ENCODE data around the gene ERICH6B. TPM values are rescaled to one million over a fixed set of nuclear protein-coding genes. Genes with fewer than 3 reads are reported as not detected.

The ERICH6B gene
- total and polyA plus RNA-seq, 2 of the 13 experiments (the other 11 are each of a cell fraction or from before 2014, with no cell fraction given), result not detected

DNA sequence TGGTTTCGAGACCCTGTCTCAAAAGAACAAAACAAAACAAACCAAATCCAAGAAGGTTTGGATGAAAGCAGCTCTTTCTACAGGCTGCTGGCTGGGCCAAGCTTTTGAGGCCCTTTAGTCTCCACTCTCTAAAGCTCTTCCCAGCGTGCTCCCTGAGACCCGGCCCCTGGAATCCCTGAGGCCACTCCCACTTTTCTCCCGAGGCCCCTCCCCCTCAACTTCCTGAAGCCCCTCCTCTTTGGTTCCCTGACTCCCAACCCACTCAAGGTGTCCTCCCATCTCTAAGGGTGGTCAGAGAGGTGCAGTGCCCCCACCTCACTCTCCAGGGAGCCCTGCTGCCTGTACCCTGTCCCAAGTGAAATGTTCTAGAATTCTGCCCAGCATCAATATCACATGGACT lies 10.6 kb downstream of the ERICH6B start:
- Histone ChIP-seq H2AFZ (ENCODE audit: low read length) (no peak overlapping the region), H4K20me1 (ENCODE audit: insufficient read depth, low read length) (no peaks in the 10 kb centered on the region), H3K4me1 (ENCODE audit: insufficient read depth, low read length) (no peaks in the 10 kb centered on the region), H3K4me3 (replicated peaks in 1 of 3; ENCODE audit: insufficient read depth in 1 of 3, low read depth in 2 of 3, low read length in 3 of 3) (no peak overlapping the region), H3K4me2 (ENCODE audit: low read depth, low read length) (no peak overlapping the region), H3K27me3 (ENCODE audit: control insufficient read depth in 1 of 2, insufficient read depth in 2 of 2, low read length in 2 of 2) (no peaks in the 10 kb centered on the region), H3K79me2 (ENCODE audit: insufficient read depth, low read length) (no peaks in the 10 kb centered on the region), H3K9ac (ENCODE audit: insufficient read depth, low read depth, low read length) (no peak overlapping the region), H3K27ac (ENCODE audit: extremely low read length, insufficient read depth, low read length) (no peak overlapping the region), H3K36me3 (replicated peaks in 1 of 2; ENCODE audit: control insufficient read depth in 1 of 2, insufficient read depth in 2 of 2, low read length in 2 of 2) (no peaks in the 10 kb centered on the region), H3K9me3 (ENCODE audit: low read length) (no peaks in the 10 kb centered on the region)
- CTCF ChIA-PET (ENCODE audit: low intra/inter-chr PET ratio, low total read pairs), result no interaction called here
- 6% methylated on average over 4 of the region's 4 CpGs for WGBS (ENCODE audit: low lambda C conversion rate)
- in situ Hi-C loops (cut with HindIII; ENCODE audit: extremely low pct_ligation_motif_present, low pct_unique_long_range_greater_than_20kb) (no loop called here), intact Hi-C loops (cut with micrococcal nuclease; ENCODE audit: unreplicated experiment) (no loop called here)
- POLR2A ChIA-PET, result no interaction called here
- no peak for TF ChIP-seq SMARCE1 (IDR thresholded peaks at IDR 0.05; ENCODE audit: borderline replicate concordance)
- no peak for TF ChIP-seq REXO4 (CRISPR knock-in tag; IDR thresholded peaks at IDR 0.05; ENCODE audit: borderline replicate concordance)
- TF ChIP-seq KDM1A (CRISPR knock-in tag; IDR thresholded peaks at IDR 0.05), result no peak
- TF ChIP-seq ATF5 (CRISPR knock-in tag; IDR thresholded peaks at IDR 0.05; ENCODE audit: low read depth), result no peak
- TF ChIP-seq KIAA2018 (CRISPR knock-in tag; IDR thresholded peaks at IDR 0.05; ENCODE audit: borderline replicate concordance), result no peak
- no peak for TF ChIP-seq ZBTB25 (CRISPR knock-in tag; IDR thresholded peaks at IDR 0.05)
- no peak for TF ChIP-seq HOMEZ (CRISPR knock-in tag; IDR thresholded peaks at IDR 0.05; ENCODE audit: low read depth)
- TF ChIP-seq, protein P1, sequence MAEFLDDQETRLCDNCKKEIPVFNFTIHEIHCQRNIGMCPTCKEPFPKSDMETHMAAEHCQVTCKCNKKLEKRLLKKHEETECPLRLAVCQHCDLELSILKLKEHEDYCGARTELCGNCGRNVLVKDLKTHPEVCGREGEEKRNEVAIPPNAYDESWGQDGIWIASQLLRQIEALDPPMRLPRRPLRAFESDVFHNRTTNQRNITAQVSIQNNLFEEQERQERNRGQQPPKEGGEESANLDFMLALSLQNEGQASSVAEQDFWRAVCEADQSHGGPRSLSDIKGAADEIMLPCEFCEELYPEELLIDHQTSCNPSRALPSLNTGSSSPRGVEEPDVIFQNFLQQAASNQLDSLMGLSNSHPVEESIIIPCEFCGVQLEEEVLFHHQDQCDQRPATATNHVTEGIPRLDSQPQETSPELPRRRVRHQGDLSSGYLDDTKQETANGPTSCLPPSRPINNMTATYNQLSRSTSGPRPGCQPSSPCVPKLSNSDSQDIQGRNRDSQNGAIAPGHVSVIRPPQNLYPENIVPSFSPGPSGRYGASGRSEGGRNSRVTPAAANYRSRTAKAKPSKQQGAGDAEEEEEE (CRISPR knock-in tag; IDR thresholded peaks at IDR 0.05; ENCODE audit: borderline replicate concordance), result no peak
- ATAC-seq, result no peak
- no peak for FAIRE-seq
- no peak for DNase-seq (ENCODE audit: low spot score)
- no TSS peak for BruUV-seq (replicated peaks)
